K562 (cell line): ENCODE data around the gene NUAK1. TPM values are rescaled to one million over a fixed set of nuclear protein-coding genes. Genes with fewer than 3 reads are reported as not detected.

Source experiments
- ATAC-seq: fragments of 200-7000 bp; cut with Tn5 transposase; 3 replicates; pipeline ENCODE4 v1.9.1; 2020; ENCODE audit warnings: moderate library complexity
- BruUV-seq: library from RNA; stranded (reverse); fragments of 400-500 nt; replicated peaks from 2 replicates; lab custom pipeline; 2021; lab: Mats Ljungman, UMichigan
- CTCF ChIA-PET: fragments of 300-600 bp; formaldehyde crosslinking; extraction: SDS; loops from one replicate; lab custom pipeline; 2021; ENCODE audit warnings: low intra/inter-chr PET ratio; lab: Yijun Ruan, JAX
- POLR2A ChIA-PET: fragments of 300-600, 350-650 bp; sonication (Branson Sonifier 250); formaldehyde crosslinking; extraction: SDS; loops from one replicate; lab custom pipeline; 2021; ENCODE audit warnings: antibody characterized with exemption, inconsistent platforms; lab: Yijun Ruan, JAX
- DNase-seq, 4 experiments: peaks; one replicate each; pipeline versions ENCODE4 v3.0.0 to v3.0.0-alpha.2; 2011 to 2018; ENCODE audit warnings: low spot score in 3 of 4, mixed read lengths in 3 of 4; ENCODE audit errors: extremely low read depth in 1 of 4
- FAIRE-seq: peaks from 2 replicates; lab custom pipeline; 2011; peaks lifted over from hg19 to GRCh38; lab: Jason Lieb, UNC
- H2AFZ ChIP-seq: 2 replicates; pipeline ENCODE4 v1.6.0; 2011; ENCODE audit warnings: low read depth, low read length, control low read depth, inconsistent platforms
- H3K27ac ChIP-seq: fragments of 200-600 bp; 3 replicates; pipeline ENCODE4 v1.8.0; 2011; ENCODE audit warnings: low read depth, mild to moderate bottlenecking, control low read depth, inconsistent platforms, low read length, moderate library complexity, mixed read lengths; ENCODE audit errors: extremely low read depth
- H3K27me3 ChIP-seq, 2 experiments: fragments of 300-600 bp in 1 of 2; 2 replicates in 1 of 2; 3 replicates in 1 of 2; pipeline versions ENCODE4 v1.6.0 to v1.8.0; 2011; ENCODE audit warnings: inconsistent platforms in 2 of 2, low read length in 2 of 2, mild to moderate bottlenecking in 1 of 2, mixed read lengths in 1 of 2, moderate library complexity in 1 of 2; ENCODE audit not compliant: control insufficient read depth in 2 of 2, insufficient read depth in 2 of 2
- H3K36me3 ChIP-seq: fragments of 300-600 bp; 3 replicates; pipeline ENCODE4 v1.8.0; 2011; ENCODE audit warnings: mild to moderate bottlenecking, low read length, inconsistent platforms; ENCODE audit not compliant: control insufficient read depth, insufficient read depth
- H3K4me1 ChIP-seq, 2 experiments: fragments of 200-600 bp in 1 of 2; replicated peaks in 1 of 2; 2 replicates in 1 of 2; 3 replicates in 1 of 2; pipeline versions ENCODE4 v1.5.1 to v1.8.0; 2011; ENCODE audit warnings: inconsistent platforms in 2 of 2, low read length in 2 of 2, mild to moderate bottlenecking in 1 of 2, mixed read lengths in 1 of 2, moderate library complexity in 1 of 2; ENCODE audit not compliant: control insufficient read depth in 2 of 2, insufficient read depth in 2 of 2
- H3K4me2 ChIP-seq: 2 replicates; pipeline ENCODE4 v1.6.1; 2011; ENCODE audit warnings: low read length, control low read depth, inconsistent platforms, mixed read lengths; ENCODE audit not compliant: insufficient read depth
- H3K4me3 ChIP-seq: fragments of 200-600 bp; sonication (generic), shearing (Covaris generic); 2 replicates; pipeline ENCODE4 v1.5.1; 2016; ENCODE audit warnings: control low read depth, inconsistent platforms
- H3K79me2 ChIP-seq: fragments of 200-600 bp; 3 replicates; pipeline ENCODE4 v1.8.0; 2011; ENCODE audit warnings: low read length, inconsistent platforms; ENCODE audit not compliant: control insufficient read depth, insufficient read depth
- H3K9ac ChIP-seq, 2 experiments: 2 replicates each; pipeline versions ENCODE4 v1.6.0 to v1.6.1; 2011; ENCODE audit warnings: low read depth in 2 of 2, low read length in 2 of 2, control low read depth in 1 of 2, inconsistent platforms in 1 of 2, mild to moderate bottlenecking in 1 of 2, mixed read lengths in 1 of 2; ENCODE audit not compliant: insufficient read depth in 1 of 2
- H3K9me1 ChIP-seq: one replicate; pipeline ENCODE4 v1.6.0; 2011; ENCODE audit warnings: inconsistent platforms, mild to moderate bottlenecking, low read length, moderate library complexity; ENCODE audit not compliant: control insufficient read depth, insufficient read depth
- H3K9me3 ChIP-seq: replicated peaks from 2 replicates; pipeline ENCODE4 v1.5.1; 2011; ENCODE audit warnings: low read depth, low read length, inconsistent platforms; ENCODE audit not compliant: control insufficient read depth, insufficient read depth
- H4K20me1 ChIP-seq: replicated peaks from 2 replicates; pipeline ENCODE4 v1.6.1; 2011; ENCODE audit warnings: low read length, inconsistent platforms, mixed read lengths; ENCODE audit not compliant: control insufficient read depth, insufficient read depth
- AFF1 ChIP-seq, 2 experiments: fragments of 450-650 bp; IDR thresholded peaks; 2 replicates each; pipeline ENCODE4 v1.6.1; 2018; ENCODE audit warnings: mild to moderate bottlenecking in 2 of 2, low read depth in 1 of 2; ENCODE audit not compliant: partially characterized antibody in 2 of 2
- KAT8 ChIP-seq: fragments of 450-650 bp; IDR thresholded peaks from 2 replicates; pipeline ENCODE4 v1.6.1; 2016; ENCODE audit warnings: low read depth, mild to moderate bottlenecking
- NRF1 ChIP-seq, 2 experiments: fragments of 450-650 bp; IDR thresholded peaks in 1 of 2; conservative IDR thresholded peaks in 1 of 2; 2 replicates each; pipeline ENCODE4 v1.6.1; 2014; ENCODE audit warnings: mild to moderate bottlenecking in 2 of 2
- SRF ChIP-seq, 2 experiments: fragments of 250-450, 450-650 bp in 1 of 2; sonication (Bioruptor Pico) in 1 of 2; sonication (generic) in 1 of 2; formaldehyde crosslinking; IDR thresholded peaks; 2 replicates each; pipeline versions ENCODE4 v1.5.0 to v1.5.1; 2020 to 2022; ENCODE audit warnings: mild to moderate bottlenecking in 1 of 2, missing genetic modification reagents in 1 of 2
- SUPT5H ChIP-seq: fragments of 450-650 bp; IDR thresholded peaks from 2 replicates; pipeline ENCODE4 v1.6.1; 2016
- WGBS: fragments of 100-300 bp; shearing (Covaris generic); methylation state at CpG from one replicate; pipeline ENCODE4 v1.1.6; 2016; ENCODE audit warnings: low coverage, mixed read lengths; ENCODE audit not compliant: insufficient coverage; ENCODE audit errors: missing lambda C conversion rate; 5-methylcytosine and 5-hydroxymethylcytosine counted together
- in situ Hi-C: fragments of 300-500 bp; cut with MboI; formaldehyde crosslinking; loops from 4 replicates; pipeline ENCODE4 v1.15.0; 2018; ENCODE audit warnings: inconsistent platforms, mixed read lengths
- intact Hi-C: fragments of 100-400 bp; cut with micrococcal nuclease; formaldehyde crosslinking; loops from 2 replicates; pipeline ENCODE4 v1.14.2; 2022
- polyA plus RNA-seq, 8 experiments: library from polyadenylated mRNA; depleted of rRNA in 4 of 8; stranded (reverse) in 5 of 8; unstranded in 3 of 8; fragments of >200 nt; fragmentation: Nextera tagmentation in 2 of 8; fragmentation: Illumina TruSeq in 1 of 8; extraction: Ambion mirVana in 2 of 8; extraction: Trizol in 1 of 8; gene quantifications; 2 replicates each; pipeline versions ENCODE4 v1.2.1 to v1.2.3, GENCODE V29; 2011 to 2014; ENCODE audit warnings: inconsistent platforms in 1 of 8, missing spikeins in 1 of 8
- total RNA-seq, 7 experiments: library from RNA; depleted of rRNA in 6 of 7; stranded (reverse); fragments of >200 nt in 6 of 7; fragmentation: Illumina TruSeq in 2 of 7; extraction: Trizol in 2 of 7; gene quantifications; 2 replicates each; pipeline versions ENCODE4 v1.2.1 to v1.2.3, GENCODE V29; 2011 to 2021; ENCODE audit warnings: low replicate concordance in 1 of 7
- TF ChIP-seq, protein P1 (sequence below): fragments of 450-650 bp; IDR thresholded peaks from 2 replicates; pipeline ENCODE4 v1.6.1; 2016; ENCODE audit warnings: mild to moderate bottlenecking, moderate library complexity

Gene NUAK1
- total and polyA plus RNA-seq, 9 of the 15 experiments (the other 6 are each of a cell fraction or from before 2014, with no cell fraction given), result 0.02 TPM; not detected in 8

- CTCF ChIA-PET, result no interaction called here
- H3K4me3 ChIP-seq, result no peak overlapping the region
- POLR2A ChIA-PET, result interaction anchor here (0.6 kb wide), 1 partner anchor 89 kb away, joined by 3 read pairs; no protein-coding TSS in a partner anchor
- H3K27me3 ChIP-seq, result peaks cover 1 to 36% of the 10 kb centered on the region in 2 experiments; a peak in 4 of 5 replicates
- H4K20me1 ChIP-seq, result peaks cover 7% of the 10 kb centered on the region; the same call in 1 of the 2 replicates
- in situ Hi-C loops, result no loop called here
- H2AFZ ChIP-seq, result no peak overlapping the region
- no peaks in the 10 kb centered on the region for H3K9me3 ChIP-seq
- H3K4me2 ChIP-seq, result no peak overlapping the region
- no peak for FAIRE-seq
- H3K9ac ChIP-seq, result no peak overlapping the region
- no peaks in the 10 kb centered on the region for H3K79me2 ChIP-seq
- DNase-seq, result no peak
- BruUV-seq, result no TSS peak
- no peaks in the 10 kb centered on the region for H3K4me1 ChIP-seq
- H3K36me3 ChIP-seq, result no peaks in the 10 kb centered on the region
- no peak for ATAC-seq
- intact Hi-C loops, result no loop called here
- WGBS, result under 1% methylated on average over 10 of the region's 10 CpGs
- H3K9me1 ChIP-seq, result no peaks in the 10 kb centered on the region
- H3K27ac ChIP-seq, result no peak overlapping the region
- TF ChIP-seq NRF1 (conservative IDR thresholded peaks at IDR 0.05 in 1 of 2, IDR thresholded peaks at IDR 0.05 in 1 of 2) (no peak), AFF1 (IDR thresholded peaks at IDR 0.05; ENCODE audit: low read depth in 1 of 2, partially characterized antibody in 2 of 2) (no peak), KAT8 (no peak), SUPT5H (no peak), SRF (CRISPR knock-in tag; IDR thresholded peaks at IDR 0.05) (no peak)
- TF ChIP-seq, protein P1, sequence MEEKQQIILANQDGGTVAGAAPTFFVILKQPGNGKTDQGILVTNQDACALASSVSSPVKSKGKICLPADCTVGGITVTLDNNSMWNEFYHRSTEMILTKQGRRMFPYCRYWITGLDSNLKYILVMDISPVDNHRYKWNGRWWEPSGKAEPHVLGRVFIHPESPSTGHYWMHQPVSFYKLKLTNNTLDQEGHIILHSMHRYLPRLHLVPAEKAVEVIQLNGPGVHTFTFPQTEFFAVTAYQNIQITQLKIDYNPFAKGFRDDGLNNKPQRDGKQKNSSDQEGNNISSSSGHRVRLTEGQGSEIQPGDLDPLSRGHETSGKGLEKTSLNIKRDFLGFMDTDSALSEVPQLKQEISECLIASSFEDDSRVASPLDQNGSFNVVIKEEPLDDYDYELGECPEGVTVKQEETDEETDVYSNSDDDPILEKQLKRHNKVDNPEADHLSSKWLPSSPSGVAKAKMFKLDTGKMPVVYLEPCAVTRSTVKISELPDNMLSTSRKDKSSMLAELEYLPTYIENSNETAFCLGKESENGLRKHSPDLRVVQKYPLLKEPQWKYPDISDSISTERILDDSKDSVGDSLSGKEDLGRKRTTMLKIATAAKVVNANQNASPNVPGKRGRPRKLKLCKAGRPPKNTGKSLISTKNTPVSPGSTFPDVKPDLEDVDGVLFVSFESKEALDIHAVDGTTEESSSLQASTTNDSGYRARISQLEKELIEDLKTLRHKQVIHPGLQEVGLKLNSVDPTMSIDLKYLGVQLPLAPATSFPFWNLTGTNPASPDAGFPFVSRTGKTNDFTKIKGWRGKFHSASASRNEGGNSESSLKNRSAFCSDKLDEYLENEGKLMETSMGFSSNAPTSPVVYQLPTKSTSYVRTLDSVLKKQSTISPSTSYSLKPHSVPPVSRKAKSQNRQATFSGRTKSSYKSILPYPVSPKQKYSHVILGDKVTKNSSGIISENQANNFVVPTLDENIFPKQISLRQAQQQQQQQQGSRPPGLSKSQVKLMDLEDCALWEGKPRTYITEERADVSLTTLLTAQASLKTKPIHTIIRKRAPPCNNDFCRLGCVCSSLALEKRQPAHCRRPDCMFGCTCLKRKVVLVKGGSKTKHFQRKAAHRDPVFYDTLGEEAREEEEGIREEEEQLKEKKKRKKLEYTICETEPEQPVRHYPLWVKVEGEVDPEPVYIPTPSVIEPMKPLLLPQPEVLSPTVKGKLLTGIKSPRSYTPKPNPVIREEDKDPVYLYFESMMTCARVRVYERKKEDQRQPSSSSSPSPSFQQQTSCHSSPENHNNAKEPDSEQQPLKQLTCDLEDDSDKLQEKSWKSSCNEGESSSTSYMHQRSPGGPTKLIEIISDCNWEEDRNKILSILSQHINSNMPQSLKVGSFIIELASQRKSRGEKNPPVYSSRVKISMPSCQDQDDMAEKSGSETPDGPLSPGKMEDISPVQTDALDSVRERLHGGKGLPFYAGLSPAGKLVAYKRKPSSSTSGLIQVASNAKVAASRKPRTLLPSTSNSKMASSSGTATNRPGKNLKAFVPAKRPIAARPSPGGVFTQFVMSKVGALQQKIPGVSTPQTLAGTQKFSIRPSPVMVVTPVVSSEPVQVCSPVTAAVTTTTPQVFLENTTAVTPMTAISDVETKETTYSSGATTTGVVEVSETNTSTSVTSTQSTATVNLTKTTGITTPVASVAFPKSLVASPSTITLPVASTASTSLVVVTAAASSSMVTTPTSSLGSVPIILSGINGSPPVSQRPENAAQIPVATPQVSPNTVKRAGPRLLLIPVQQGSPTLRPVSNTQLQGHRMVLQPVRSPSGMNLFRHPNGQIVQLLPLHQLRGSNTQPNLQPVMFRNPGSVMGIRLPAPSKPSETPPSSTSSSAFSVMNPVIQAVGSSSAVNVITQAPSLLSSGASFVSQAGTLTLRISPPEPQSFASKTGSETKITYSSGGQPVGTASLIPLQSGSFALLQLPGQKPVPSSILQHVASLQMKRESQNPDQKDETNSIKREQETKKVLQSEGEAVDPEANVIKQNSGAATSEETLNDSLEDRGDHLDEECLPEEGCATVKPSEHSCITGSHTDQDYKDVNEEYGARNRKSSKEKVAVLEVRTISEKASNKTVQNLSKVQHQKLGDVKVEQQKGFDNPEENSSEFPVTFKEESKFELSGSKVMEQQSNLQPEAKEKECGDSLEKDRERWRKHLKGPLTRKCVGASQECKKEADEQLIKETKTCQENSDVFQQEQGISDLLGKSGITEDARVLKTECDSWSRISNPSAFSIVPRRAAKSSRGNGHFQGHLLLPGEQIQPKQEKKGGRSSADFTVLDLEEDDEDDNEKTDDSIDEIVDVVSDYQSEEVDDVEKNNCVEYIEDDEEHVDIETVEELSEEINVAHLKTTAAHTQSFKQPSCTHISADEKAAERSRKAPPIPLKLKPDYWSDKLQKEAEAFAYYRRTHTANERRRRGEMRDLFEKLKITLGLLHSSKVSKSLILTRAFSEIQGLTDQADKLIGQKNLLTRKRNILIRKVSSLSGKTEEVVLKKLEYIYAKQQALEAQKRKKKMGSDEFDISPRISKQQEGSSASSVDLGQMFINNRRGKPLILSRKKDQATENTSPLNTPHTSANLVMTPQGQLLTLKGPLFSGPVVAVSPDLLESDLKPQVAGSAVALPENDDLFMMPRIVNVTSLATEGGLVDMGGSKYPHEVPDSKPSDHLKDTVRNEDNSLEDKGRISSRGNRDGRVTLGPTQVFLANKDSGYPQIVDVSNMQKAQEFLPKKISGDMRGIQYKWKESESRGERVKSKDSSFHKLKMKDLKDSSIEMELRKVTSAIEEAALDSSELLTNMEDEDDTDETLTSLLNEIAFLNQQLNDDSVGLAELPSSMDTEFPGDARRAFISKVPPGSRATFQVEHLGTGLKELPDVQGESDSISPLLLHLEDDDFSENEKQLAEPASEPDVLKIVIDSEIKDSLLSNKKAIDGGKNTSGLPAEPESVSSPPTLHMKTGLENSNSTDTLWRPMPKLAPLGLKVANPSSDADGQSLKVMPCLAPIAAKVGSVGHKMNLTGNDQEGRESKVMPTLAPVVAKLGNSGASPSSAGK, result no peak
Measured at GRCh38 chr12:106078358-106079010, 60.3 kb downstream of the NUAK1 start.
